ENCODE data around the gene TGFB2. TPM values are rescaled to one million over a fixed set of nuclear protein-coding genes. Genes with fewer than 3 reads are reported as not detected.

TGFB2 gene
- total RNA-seq, 4 donors from 2014 or later: 0.56 to 2.3 (median 0.86) TPM

DNA sequence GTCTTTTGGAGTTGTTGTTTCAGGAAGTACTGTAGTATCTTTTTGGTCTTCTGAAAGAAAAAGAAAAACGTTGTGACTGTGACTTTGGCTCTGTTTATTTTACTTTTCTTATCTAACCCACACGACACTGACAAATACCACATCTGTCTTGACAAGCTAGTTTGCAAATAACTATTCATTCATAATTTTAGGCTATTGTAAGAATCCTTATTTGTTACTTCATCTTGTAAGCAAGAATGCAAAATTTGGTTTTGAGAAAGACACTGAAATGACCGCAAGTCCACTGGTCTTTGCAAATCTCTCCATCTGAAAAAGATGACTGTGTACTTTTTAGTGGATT, 12.7 kb downstream of the TGFB2 start:
- ATAC-seq (no peak), DNase-seq (no peak)
- TF ChIP-seq POLR2A (IDR thresholded peaks at IDR 0.05): no peak
- TF ChIP-seq, protein P1, sequence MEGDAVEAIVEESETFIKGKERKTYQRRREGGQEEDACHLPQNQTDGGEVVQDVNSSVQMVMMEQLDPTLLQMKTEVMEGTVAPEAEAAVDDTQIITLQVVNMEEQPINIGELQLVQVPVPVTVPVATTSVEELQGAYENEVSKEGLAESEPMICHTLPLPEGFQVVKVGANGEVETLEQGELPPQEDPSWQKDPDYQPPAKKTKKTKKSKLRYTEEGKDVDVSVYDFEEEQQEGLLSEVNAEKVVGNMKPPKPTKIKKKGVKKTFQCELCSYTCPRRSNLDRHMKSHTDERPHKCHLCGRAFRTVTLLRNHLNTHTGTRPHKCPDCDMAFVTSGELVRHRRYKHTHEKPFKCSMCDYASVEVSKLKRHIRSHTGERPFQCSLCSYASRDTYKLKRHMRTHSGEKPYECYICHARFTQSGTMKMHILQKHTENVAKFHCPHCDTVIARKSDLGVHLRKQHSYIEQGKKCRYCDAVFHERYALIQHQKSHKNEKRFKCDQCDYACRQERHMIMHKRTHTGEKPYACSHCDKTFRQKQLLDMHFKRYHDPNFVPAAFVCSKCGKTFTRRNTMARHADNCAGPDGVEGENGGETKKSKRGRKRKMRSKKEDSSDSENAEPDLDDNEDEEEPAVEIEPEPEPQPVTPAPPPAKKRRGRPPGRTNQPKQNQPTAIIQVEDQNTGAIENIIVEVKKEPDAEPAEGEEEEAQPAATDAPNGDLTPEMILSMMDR (IDR thresholded peaks at IDR 0.05 in 4 of 5, conservative IDR thresholded peaks at IDR 0.05 in 1 of 5): no peak
- peaks cover 48 to 70% of the 10 kb centered on the region in 2 donors for H3K4me1 ChIP-seq
- peak overlapping the region; percentile 3 to 42 (median 14) for H3K4me3 ChIP-seq
- no peaks in the 10 kb centered on the region for H3K27me3 ChIP-seq
- intact Hi-C loops (cut with DNase I; ENCODE audit: low total_unique reads) (no loop called here), in situ Hi-C loops (cut with MboI; ENCODE audit: low sequenced_read_pairs in 4 of 4) (loop anchor here in 1 of 4 donors (25.0 kb wide), 1 partner anchor 104 kb away; no protein-coding TSS in a partner anchor)
- peak overlapping the region; percentile 35 to 94 (median 66) for H3K27ac ChIP-seq
- no peaks in the 10 kb centered on the region for H3K9me3 ChIP-seq
- no peaks in the 10 kb centered on the region for H3K36me3 ChIP-seq

DNA sequence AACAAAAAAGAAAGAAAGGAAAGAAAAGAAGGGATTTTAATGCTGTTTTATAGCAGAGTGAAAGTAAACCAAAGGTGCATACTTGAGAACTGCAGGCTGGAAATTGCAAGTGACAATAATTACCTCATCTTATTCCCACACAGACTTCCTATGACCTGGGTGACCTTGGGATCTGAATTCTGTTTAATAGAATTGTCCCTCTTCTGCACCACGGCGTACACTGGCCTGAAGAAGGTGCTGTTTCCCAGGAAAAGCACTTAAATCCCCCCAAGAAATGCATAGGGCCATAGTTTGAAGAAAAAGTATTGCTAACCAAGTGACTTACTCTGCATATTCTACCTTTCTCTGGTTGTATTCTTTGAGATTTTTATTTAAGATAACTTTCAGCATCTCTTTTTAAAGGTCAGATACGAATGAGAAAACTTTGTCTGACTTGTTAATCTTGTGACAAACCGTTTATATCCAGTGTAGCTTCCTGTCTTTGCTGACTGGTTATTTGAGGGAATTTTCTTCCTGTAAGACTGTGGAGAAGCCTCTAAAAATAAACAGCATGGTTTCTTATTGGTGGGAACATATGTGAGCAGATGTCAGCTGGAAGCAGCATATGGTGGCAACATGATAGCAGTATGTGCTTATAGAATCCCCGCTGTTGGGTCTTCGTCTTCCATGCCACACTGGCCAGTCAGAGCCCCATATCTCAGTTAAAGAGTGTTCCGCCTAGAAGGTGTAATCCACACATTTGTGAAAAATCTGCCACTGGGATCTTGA, 16.3 kb downstream of the TGFB2 start:
- H3K4me1 ChIP-seq: peaks cover 61 to 75% of the 10 kb centered on the region in 2 donors
- H3K36me3 ChIP-seq: no peaks in the 10 kb centered on the region
- intact Hi-C loops (cut with DNase I; ENCODE audit: low total_unique reads) (no loop called here), in situ Hi-C loops (cut with MboI; ENCODE audit: low sequenced_read_pairs in 4 of 4) (loop anchor here in 1 of 4 donors (25.0 kb wide), 1 partner anchor 101 kb away; no protein-coding TSS in a partner anchor)
- H3K9me3 ChIP-seq: no peaks in the 10 kb centered on the region
- ATAC-seq (peak in 1 of 2 donors; percentile 13), DNase-seq (no peak)
- H3K27me3 ChIP-seq: no peaks in the 10 kb centered on the region
- H3K27ac ChIP-seq: peak overlapping the region; percentile 51 to 80 (median 75)
- no peak for TF ChIP-seq POLR2A (IDR thresholded peaks at IDR 0.05)
- TF ChIP-seq, protein P1 (IDR thresholded peaks at IDR 0.05 in 4 of 5, conservative IDR thresholded peaks at IDR 0.05 in 1 of 5): peak in 4 of 5 experiments; percentile 16 to 46 (median 34)
- no peak overlapping the region for H3K4me3 ChIP-seq

DNA sequence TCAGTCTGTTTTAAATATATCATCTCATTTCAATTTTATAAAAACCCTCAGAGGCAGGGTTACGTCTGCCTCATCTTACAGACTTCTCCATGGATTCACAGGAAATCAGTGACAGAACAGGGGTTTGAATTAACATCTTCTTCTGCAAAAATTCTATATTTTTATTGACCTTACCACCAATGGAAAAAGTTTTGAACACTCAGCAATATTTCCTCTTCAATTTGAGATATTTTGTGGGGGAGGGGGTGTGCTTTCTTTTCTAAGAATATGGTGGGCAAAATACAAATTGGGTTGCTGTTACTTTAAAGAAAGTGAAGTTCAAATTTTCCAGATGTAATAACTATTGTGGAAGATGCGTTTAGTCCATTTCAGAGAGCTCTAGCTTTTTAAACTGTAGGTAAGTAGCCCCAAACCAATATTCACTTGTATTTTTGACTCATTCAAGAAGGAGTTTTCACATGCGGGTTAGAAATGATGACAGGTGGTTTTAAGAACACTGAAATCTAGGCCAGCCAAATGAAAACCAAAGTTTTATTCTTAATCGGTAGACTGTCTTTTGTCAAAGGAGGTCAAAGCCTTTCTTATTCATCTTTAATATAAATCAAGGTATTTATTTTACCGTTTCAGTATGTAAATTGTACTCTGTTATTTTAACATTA, 17.4 kb downstream of the TGFB2 start:
- intact Hi-C loops (cut with DNase I; ENCODE audit: low total_unique reads) (no loop called here), in situ Hi-C loops (cut with MboI; ENCODE audit: low sequenced_read_pairs in 4 of 4) (loop anchor here in 1 of 4 donors (25.0 kb wide), 1 partner anchor 100 kb away; no protein-coding TSS in a partner anchor)
- Histone ChIP-seq H3K36me3 (no peaks in the 10 kb centered on the region), H3K27ac (peak overlapping the region; percentile 51 to 80 (median 75)), H3K27me3 (no peaks in the 10 kb centered on the region), H3K4me1 (peaks cover 56 to 68% of the 10 kb centered on the region in 2 donors), H3K9me3 (no peaks in the 10 kb centered on the region), H3K4me3 (no peak overlapping the region)
- TF ChIP-seq, protein P1 (IDR thresholded peaks at IDR 0.05 in 4 of 5, conservative IDR thresholded peaks at IDR 0.05 in 1 of 5): no peak
- no peak for TF ChIP-seq POLR2A (IDR thresholded peaks at IDR 0.05)
- no peak for ATAC-seq
- DNase-seq: no peak

DNA sequence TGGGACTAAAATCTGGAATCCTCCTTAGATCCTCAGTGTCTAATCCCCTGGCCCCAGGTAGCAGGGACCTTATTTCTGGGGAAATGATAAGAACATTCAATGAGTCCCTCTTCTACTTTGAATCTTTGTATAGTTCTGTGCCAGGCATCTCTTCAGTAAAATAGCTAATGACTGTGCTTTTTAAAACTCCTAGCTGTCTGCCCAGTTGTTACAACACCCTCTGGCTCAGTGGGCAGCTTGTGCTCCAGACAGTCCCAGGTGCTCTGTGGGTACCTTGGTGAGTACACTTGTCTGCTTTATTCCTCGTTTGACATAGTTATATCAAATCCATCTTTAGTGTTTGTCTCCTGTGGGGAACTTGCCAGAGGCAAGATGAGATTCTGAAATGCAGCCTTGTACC, 18.0 kb downstream of the TGFB2 start:
- Histone ChIP-seq H3K27me3 (no peaks in the 10 kb centered on the region), H3K36me3 (no peaks in the 10 kb centered on the region), H3K4me1 (peaks cover 50 to 62% of the 10 kb centered on the region in 2 donors), H3K9me3 (no peaks in the 10 kb centered on the region), H3K4me3 (no peak overlapping the region), H3K27ac (peak overlapping the region; percentile 51 to 80 (median 75))
- TF ChIP-seq POLR2A (IDR thresholded peaks at IDR 0.05): no peak
- TF ChIP-seq, protein P1 (IDR thresholded peaks at IDR 0.05 in 4 of 5, conservative IDR thresholded peaks at IDR 0.05 in 1 of 5): no peak
- in situ Hi-C loops (cut with MboI; ENCODE audit: low sequenced_read_pairs in 4 of 4) (loop anchor here in 1 of 4 donors (25.0 kb wide), 1 partner anchor 99 kb away; no protein-coding TSS in a partner anchor), intact Hi-C loops (cut with DNase I; ENCODE audit: low total_unique reads) (no loop called here)
- DNase-seq (peak; percentile 52 to 72), ATAC-seq (peak; percentile 91 to 94)
